GM18868 (cell line): Measurements from ENCODE around the gene C17orf100.

ENCODE experiments used
- ATAC-seq: cut with Tn5 transposase; IDR thresholded peaks from one replicate; pipeline ENCODE4 v1.9.1; 2021; ENCODE audit warnings: mild to moderate bottlenecking, moderate library complexity; ENCODE audit not compliant: unreplicated experiment

C17orf100 gene

GRCh38 chr17:6651354-6651918 is at the start of gene C17orf100, which contains the start of gene MED31:
Gene C17orf100, plus strand, starts transcription at chr17:6651762. Its CDS starts 152 bp downstream, at chr17:6651914.
Gene MED31, minus strand, starts transcription at chr17:6651605. Its CDS starts 77 bp downstream, at chr17:6651528.
- ATAC-seq, result peak; percentile 92

- ATAC-seq, result no peak
These were observed 49.4 kb upstream of the C17orf100 start for GRCh38 chr17:6602141-6602540.

- no peak for ATAC-seq
These were observed 47.7 kb upstream of the C17orf100 start for GRCh38 chr17:6603744-6604325.

- ATAC-seq, result no peak
These were observed 46.4 kb upstream of the C17orf100 start for GRCh38 chr17:6605142-6605541.

- no peak for ATAC-seq
These were observed 43.2 kb upstream of the C17orf100 start for GRCh38 chr17:6608321-6608720.

GRCh38 chr17:6610011-6610410 is 41.6 kb upstream of the C17orf100 start:
- no peak for ATAC-seq

DNA sequence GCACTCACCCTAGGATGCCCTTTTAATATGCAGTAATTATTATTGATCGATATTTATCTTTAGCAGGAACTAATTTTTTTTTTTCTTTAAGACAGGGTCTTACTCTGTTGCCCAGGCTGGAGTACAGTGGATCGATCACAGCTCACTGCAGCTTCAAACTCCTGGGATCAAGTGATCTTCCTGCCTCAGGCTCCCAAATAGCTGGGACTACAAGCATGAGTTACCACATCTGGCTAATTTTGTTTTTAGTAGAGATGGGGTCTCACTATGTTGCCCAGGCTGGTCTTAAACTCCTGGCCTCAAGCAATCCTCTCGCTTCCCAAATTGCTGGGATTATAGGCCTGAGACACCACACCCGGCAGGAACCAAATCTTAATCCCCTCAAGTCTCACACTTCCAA is 40.3 kb upstream of the C17orf100 start:
- ATAC-seq, result no peak

GRCh38 chr17:6623941-6624340 is 27.6 kb upstream of the C17orf100 start:
- no peak for ATAC-seq

DNA sequence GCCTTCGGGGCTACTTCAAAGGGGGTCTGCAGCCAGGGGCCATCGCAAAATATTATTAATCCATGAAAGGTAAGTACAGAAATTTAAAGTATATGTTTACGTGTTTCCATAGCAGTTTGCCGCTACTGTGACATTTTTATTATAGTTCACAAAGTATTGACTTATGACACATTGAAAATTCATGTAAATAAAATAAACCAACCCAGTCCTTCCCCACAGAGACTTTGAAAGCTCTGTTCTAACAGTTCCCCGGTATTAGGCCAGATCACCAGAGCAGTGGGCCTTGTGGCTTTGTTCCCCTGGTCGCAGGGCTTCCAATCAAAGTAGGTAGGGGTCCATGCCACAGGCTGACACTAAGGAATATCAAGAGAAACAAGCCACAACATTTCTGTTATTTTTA is 24.9 kb upstream of the C17orf100 start:
- ATAC-seq, result no peak

DNA sequence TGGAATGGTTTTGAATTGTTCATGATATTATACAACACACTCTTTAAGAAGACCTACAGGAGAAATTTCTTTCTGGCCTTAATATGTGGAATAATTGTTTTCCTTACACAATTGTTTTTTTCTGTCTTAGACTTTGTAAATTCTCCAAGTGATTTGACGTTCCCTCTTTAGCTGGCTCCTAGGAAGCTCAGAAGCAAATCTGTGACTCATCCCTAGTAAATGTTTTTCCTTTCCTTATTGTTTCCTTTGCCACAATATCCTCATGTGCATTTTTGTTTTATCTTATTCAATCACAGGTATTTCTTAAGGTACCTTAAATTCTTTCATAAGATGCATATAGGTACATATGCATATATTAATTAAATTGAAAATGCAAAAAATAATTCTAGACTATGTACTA is 24.5 kb upstream of the C17orf100 start:
- no peak for ATAC-seq

DNA sequence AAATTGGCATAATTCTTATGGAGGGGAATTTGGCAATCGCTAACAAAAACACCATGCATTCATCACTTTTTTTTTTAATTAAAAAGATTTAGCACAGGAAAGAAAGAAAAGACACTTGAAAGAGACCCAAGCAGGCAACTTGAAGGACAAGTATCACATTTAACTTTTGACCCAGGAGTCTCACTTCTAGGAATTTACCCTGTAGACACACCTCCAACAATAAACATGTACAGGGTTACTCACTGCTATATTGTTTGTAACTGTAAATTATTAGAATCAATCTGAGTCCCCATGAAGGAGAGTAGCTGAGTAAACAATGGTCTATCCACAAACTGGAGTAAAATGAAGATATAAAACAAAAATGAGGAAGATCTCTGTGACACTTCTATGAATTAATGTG is 21.2 kb upstream of the C17orf100 start:
- no peak for ATAC-seq

GRCh38 chr17:6632530-6632929 is 19.0 kb upstream of the C17orf100 start:
- ATAC-seq, result no peak

- no peak for ATAC-seq
These were observed 18.3 kb upstream of the C17orf100 start for GRCh38 chr17:6633263-6633662.

- ATAC-seq, result no peak
These were observed 15.5 kb upstream of the C17orf100 start for GRCh38 chr17:6636105-6636504.

GRCh38 chr17:6636616-6637457 is 14.7 kb upstream of the C17orf100 start:
- no peak for ATAC-seq

DNA sequence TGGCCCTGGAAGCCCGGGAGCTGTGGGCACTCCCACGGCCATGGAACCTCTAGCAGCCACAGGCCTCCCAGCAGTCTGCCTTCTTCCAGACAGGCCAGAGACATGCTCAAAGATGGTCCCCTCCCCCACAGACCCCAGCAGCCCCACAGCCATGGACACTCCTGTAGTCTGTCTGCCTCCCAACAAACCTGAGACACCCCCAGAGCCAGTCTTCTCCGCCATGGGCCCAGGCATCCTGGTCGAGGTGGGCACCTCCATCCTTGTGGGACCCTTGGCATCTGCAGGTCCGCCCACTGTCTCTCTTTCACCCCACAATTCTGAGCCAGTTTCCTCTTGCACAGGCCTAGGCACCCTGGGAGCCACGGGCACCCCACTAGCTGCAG is 14.1 kb upstream of the C17orf100 start:
- no peak for ATAC-seq

GRCh38 chr17:6638046-6638908 is 13.3 kb upstream of the C17orf100 start:
- no peak for ATAC-seq

GRCh38 chr17:6639014-6639585 is 12.5 kb upstream of the C17orf100 start:
- no peak for ATAC-seq

GRCh38 chr17:6639586-6640535 is 11.7 kb upstream of the C17orf100 start:
- peak; percentile 6 for ATAC-seq
